Measurements from ENCODE around the gene CNTN5. TPM values are rescaled to one million over a fixed set of nuclear protein-coding genes. Genes with fewer than 3 reads are reported as not detected.

Gene CNTN5
- polyA plus RNA-seq, 1 donor (not counting 4 experiments of a cell fraction or from before 2014, with no cell fraction given) = not detected

DNA sequence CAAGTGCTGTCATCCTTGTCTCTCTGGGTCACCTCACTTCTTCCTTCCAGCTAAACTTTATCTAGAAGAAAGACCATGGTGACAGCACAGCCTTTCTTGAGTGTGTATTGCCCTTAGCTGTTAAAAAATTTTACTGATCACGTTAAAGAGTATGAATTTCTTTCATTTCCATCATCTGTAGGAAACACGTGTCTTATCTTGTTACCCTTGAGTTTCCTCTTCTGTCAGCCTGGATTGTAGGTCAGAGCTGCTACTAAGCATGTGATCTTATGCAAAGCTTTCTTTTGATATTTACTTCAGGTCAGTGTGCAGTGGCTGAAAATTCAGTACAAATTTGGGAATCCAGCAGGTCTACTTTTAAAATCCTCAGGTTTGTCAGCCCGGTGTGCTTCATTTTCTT is 1154.1 kb downstream of the CNTN5 start:
- H4K20me1 ChIP-seq (ENCODE audit: control insufficient read depth, extremely low read depth, insufficient read depth, low read length) = no peaks in the 10 kb centered on the region
- no peak overlapping the region for H3K27ac ChIP-seq (ENCODE audit: control insufficient read depth, insufficient read depth, low read length)
- H3K9me3 ChIP-seq (ENCODE audit: control insufficient read depth, low read depth, low read length) = no peaks in the 10 kb centered on the region
- H3K27me3 ChIP-seq (ENCODE audit: control insufficient read depth, extremely low read depth, insufficient read depth, low read length) = no peaks in the 10 kb centered on the region
- TF ChIP-seq EZH2 (IDR thresholded peaks at IDR 0.05; ENCODE audit: low read length) = no peak
- TF ChIP-seq, protein P1, sequence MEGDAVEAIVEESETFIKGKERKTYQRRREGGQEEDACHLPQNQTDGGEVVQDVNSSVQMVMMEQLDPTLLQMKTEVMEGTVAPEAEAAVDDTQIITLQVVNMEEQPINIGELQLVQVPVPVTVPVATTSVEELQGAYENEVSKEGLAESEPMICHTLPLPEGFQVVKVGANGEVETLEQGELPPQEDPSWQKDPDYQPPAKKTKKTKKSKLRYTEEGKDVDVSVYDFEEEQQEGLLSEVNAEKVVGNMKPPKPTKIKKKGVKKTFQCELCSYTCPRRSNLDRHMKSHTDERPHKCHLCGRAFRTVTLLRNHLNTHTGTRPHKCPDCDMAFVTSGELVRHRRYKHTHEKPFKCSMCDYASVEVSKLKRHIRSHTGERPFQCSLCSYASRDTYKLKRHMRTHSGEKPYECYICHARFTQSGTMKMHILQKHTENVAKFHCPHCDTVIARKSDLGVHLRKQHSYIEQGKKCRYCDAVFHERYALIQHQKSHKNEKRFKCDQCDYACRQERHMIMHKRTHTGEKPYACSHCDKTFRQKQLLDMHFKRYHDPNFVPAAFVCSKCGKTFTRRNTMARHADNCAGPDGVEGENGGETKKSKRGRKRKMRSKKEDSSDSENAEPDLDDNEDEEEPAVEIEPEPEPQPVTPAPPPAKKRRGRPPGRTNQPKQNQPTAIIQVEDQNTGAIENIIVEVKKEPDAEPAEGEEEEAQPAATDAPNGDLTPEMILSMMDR (optimal IDR thresholded peaks at IDR 0.05 in 1 of 3, IDR thresholded peaks at IDR 0.05 in 1 of 3, conservative IDR thresholded peaks at IDR 0.05 in 1 of 3; ENCODE audit: extremely low read depth in 1 of 3, insufficient read depth in 2 of 3, low read length in 3 of 3) = no peak
- H3K9me1 ChIP-seq (ENCODE audit: control insufficient read depth, extremely low read depth, insufficient read depth, low read length) = no peaks in the 10 kb centered on the region
- no peak overlapping the region for H3K4me3 ChIP-seq (ENCODE audit: control insufficient read depth in 2 of 3, extremely low read depth in 1 of 3, insufficient read depth in 2 of 3, low read depth in 1 of 3, low read length in 3 of 3)
- no peaks in the 10 kb centered on the region for H3K4me1 ChIP-seq (ENCODE audit: control insufficient read depth, extremely low read depth, insufficient read depth, low read length)
- no peaks in the 10 kb centered on the region for H3K36me3 ChIP-seq (ENCODE audit: control insufficient read depth in 2 of 2, extremely low read depth in 1 of 2, insufficient read depth in 2 of 2, low read length in 2 of 2)
- H3K4me2 ChIP-seq (ENCODE audit: control insufficient read depth, extremely low read depth, insufficient read depth, low read depth, low read length) = no peak overlapping the region
- H3K9ac ChIP-seq (ENCODE audit: control insufficient read depth, extremely low read depth, insufficient read depth, low read length) = no peak overlapping the region
- no peak for FAIRE-seq
- H2AFZ ChIP-seq (ENCODE audit: control insufficient read depth, low read length) = no peak overlapping the region
- H3K79me2 ChIP-seq (ENCODE audit: control insufficient read depth, insufficient read depth, low read length) = no peaks in the 10 kb centered on the region
- DNase-seq (ENCODE audit: low read depth, low spot score) = no peak
- dilution Hi-C loops (cut with MboI; ENCODE audit: extremely low pct_ligation_motif_present, low sequenced_read_pairs) = no loop called here

DNA sequence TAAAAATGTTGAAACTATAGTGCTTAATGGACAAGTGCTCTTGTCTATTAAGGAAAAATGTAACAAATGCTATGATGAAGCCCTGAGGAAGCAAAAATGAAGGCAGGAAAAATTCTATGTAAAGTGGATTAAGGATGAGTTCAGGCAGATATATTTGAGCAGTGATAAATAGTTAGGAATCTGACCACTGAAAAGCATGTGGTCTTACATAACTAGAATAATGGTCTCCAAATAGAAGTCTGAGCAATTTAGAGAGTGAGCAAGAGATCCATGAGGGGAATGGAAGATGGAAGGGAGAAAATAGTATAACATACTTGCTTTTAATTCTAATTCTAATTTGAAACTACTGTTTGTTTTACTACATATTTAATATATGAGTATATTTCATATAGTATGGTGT is 1155.7 kb downstream of the CNTN5 start:
- Histone ChIP-seq H3K27ac (ENCODE audit: control insufficient read depth, insufficient read depth, low read length) (no peak overlapping the region), H2AFZ (ENCODE audit: control insufficient read depth, low read length) (no peak overlapping the region), H4K20me1 (ENCODE audit: control insufficient read depth, extremely low read depth, insufficient read depth, low read length) (no peaks in the 10 kb centered on the region), H3K27me3 (ENCODE audit: control insufficient read depth, extremely low read depth, insufficient read depth, low read length) (no peaks in the 10 kb centered on the region), H3K4me3 (ENCODE audit: control insufficient read depth in 2 of 3, extremely low read depth in 1 of 3, insufficient read depth in 2 of 3, low read depth in 1 of 3, low read length in 3 of 3) (no peak overlapping the region), H3K4me1 (ENCODE audit: control insufficient read depth, extremely low read depth, insufficient read depth, low read length) (no peaks in the 10 kb centered on the region), H3K36me3 (ENCODE audit: control insufficient read depth in 2 of 2, extremely low read depth in 1 of 2, insufficient read depth in 2 of 2, low read length in 2 of 2) (no peaks in the 10 kb centered on the region), H3K9me1 (ENCODE audit: control insufficient read depth, extremely low read depth, insufficient read depth, low read length) (no peaks in the 10 kb centered on the region), H3K4me2 (ENCODE audit: control insufficient read depth, extremely low read depth, insufficient read depth, low read depth, low read length) (no peak overlapping the region), H3K9me3 (ENCODE audit: control insufficient read depth, low read depth, low read length) (no peaks in the 10 kb centered on the region), H3K9ac (ENCODE audit: control insufficient read depth, extremely low read depth, insufficient read depth, low read length) (no peak overlapping the region), H3K79me2 (ENCODE audit: control insufficient read depth, insufficient read depth, low read length) (no peaks in the 10 kb centered on the region)
- FAIRE-seq (no peak), DNase-seq (ENCODE audit: low read depth, low spot score) (no peak)
- dilution Hi-C loops (cut with MboI; ENCODE audit: extremely low pct_ligation_motif_present, low sequenced_read_pairs) = no loop called here
- no peak for TF ChIP-seq EZH2 (IDR thresholded peaks at IDR 0.05; ENCODE audit: low read length)

DNA sequence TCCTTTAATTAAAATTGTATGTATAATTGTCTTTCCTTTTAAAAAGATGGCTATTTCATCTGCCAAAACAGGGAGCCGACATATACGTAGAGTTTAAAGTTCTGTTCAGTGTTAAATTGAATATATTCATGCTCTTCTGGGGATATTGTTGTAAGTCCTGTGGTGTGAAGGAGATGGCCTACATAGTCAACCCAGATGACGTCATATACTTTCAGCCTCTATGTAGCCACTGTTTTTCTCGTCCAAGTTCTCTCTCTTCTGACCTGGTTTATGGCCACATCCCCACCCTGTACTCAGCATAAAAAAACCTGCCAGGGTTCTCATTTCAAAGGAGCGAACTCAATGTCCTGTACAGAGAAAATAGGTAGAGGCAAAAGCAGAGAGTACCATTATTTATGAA is 1156.9 kb downstream of the CNTN5 start:
- no peaks in the 10 kb centered on the region for H3K27me3 ChIP-seq (ENCODE audit: control insufficient read depth, extremely low read depth, insufficient read depth, low read length)
- TF ChIP-seq, protein P1 (optimal IDR thresholded peaks at IDR 0.05 in 1 of 3, IDR thresholded peaks at IDR 0.05 in 1 of 3, conservative IDR thresholded peaks at IDR 0.05 in 1 of 3; ENCODE audit: extremely low read depth in 1 of 3, insufficient read depth in 2 of 3, low read length in 3 of 3) = no peak
- no peak for TF ChIP-seq EZH2 (IDR thresholded peaks at IDR 0.05; ENCODE audit: low read length)
- no peak for FAIRE-seq
- H2AFZ ChIP-seq (ENCODE audit: control insufficient read depth, low read length) = no peak overlapping the region
- H3K36me3 ChIP-seq (ENCODE audit: control insufficient read depth in 2 of 2, extremely low read depth in 1 of 2, insufficient read depth in 2 of 2, low read length in 2 of 2) = no peaks in the 10 kb centered on the region
- dilution Hi-C loops (cut with MboI; ENCODE audit: extremely low pct_ligation_motif_present, low sequenced_read_pairs) = no loop called here
- no peak overlapping the region for H3K27ac ChIP-seq (ENCODE audit: control insufficient read depth, insufficient read depth, low read length)
- H3K9me3 ChIP-seq (ENCODE audit: control insufficient read depth, low read depth, low read length) = no peaks in the 10 kb centered on the region
- DNase-seq (ENCODE audit: low read depth, low spot score) = no peak
- H3K4me1 ChIP-seq (ENCODE audit: control insufficient read depth, extremely low read depth, insufficient read depth, low read length) = no peaks in the 10 kb centered on the region
- H3K4me3 ChIP-seq (ENCODE audit: control insufficient read depth in 2 of 3, extremely low read depth in 1 of 3, insufficient read depth in 2 of 3, low read depth in 1 of 3, low read length in 3 of 3) = no peak overlapping the region
- no peak overlapping the region for H3K9ac ChIP-seq (ENCODE audit: control insufficient read depth, extremely low read depth, insufficient read depth, low read length)
- H3K79me2 ChIP-seq (ENCODE audit: control insufficient read depth, insufficient read depth, low read length) = no peaks in the 10 kb centered on the region
- no peaks in the 10 kb centered on the region for H3K9me1 ChIP-seq (ENCODE audit: control insufficient read depth, extremely low read depth, insufficient read depth, low read length)
- H3K4me2 ChIP-seq (ENCODE audit: control insufficient read depth, extremely low read depth, insufficient read depth, low read depth, low read length) = no peak overlapping the region
- no peaks in the 10 kb centered on the region for H4K20me1 ChIP-seq (ENCODE audit: control insufficient read depth, extremely low read depth, insufficient read depth, low read length)
